ENCODE measurements around the gene MFAP4. TPM values are rescaled to one million over a fixed set of nuclear protein-coding genes. Genes with fewer than 3 reads are reported as not detected.

The MFAP4 gene
- total RNA-seq, 1 donor: 3.2 TPM

- DNase-seq (ENCODE audit: low read depth in 2 of 3, low spot score in 2 of 3): peak in 1 of 3 donors; percentile 51
These were observed 14.0 kb downstream of the MFAP4 start for GRCh38 chr17:19372866-19373504.

- no peak for DNase-seq (ENCODE audit: low read depth in 2 of 3, low spot score in 2 of 3)
These were observed 14.6 kb downstream of the MFAP4 start for GRCh38 chr17:19372439-19372838.

- DNase-seq (ENCODE audit: low read depth in 2 of 3, low spot score in 2 of 3): no peak
These were observed 15.0 kb downstream of the MFAP4 start for GRCh38 chr17:19372011-19372370.

- DNase-seq (ENCODE audit: low read depth in 2 of 3, low spot score in 2 of 3): peak in 2 of 3 donors; percentile 55 to 75
These were observed 15.6 kb downstream of the MFAP4 start for GRCh38 chr17:19371259-19372010.

- DNase-seq (ENCODE audit: low read depth in 2 of 3, low spot score in 2 of 3): peak in 1 of 3 donors; percentile 45
These were observed 16.5 kb downstream of the MFAP4 start for GRCh38 chr17:19370493-19370960.

- DNase-seq (ENCODE audit: low read depth in 2 of 3, low spot score in 2 of 3): peak in 2 of 3 donors; percentile 37 to 43
These were observed 17.0 kb downstream of the MFAP4 start for GRCh38 chr17:19369846-19370492.

- DNase-seq (ENCODE audit: low read depth in 2 of 3, low spot score in 2 of 3): no peak
These were observed 17.7 kb downstream of the MFAP4 start for GRCh38 chr17:19369107-19369778.

- no peak for DNase-seq (ENCODE audit: low read depth in 2 of 3, low spot score in 2 of 3)
These were observed 18.8 kb downstream of the MFAP4 start for GRCh38 chr17:19368229-19368628.

- DNase-seq (ENCODE audit: low read depth in 2 of 3, low spot score in 2 of 3): no peak
These were observed 20.4 kb downstream of the MFAP4 start for GRCh38 chr17:19366637-19366972.

- DNase-seq (ENCODE audit: low read depth in 2 of 3, low spot score in 2 of 3): no peak
These were observed 21.0 kb downstream of the MFAP4 start for GRCh38 chr17:19365833-19366636.

- DNase-seq (ENCODE audit: low read depth in 2 of 3, low spot score in 2 of 3): no peak
These were observed 21.5 kb downstream of the MFAP4 start for GRCh38 chr17:19365499-19365817.

GRCh38 chr17:19364699-19365498, 22.1 kb downstream of the MFAP4 start:
- no peak for DNase-seq (ENCODE audit: low read depth in 2 of 3, low spot score in 2 of 3)

GRCh38 chr17:19363460-19364035, 23.4 kb downstream of the MFAP4 start:
- no peak for DNase-seq (ENCODE audit: low read depth in 2 of 3, low spot score in 2 of 3)

GRCh38 chr17:19363114-19363438, 23.9 kb downstream of the MFAP4 start:
- DNase-seq (ENCODE audit: low read depth in 2 of 3, low spot score in 2 of 3): no peak

GRCh38 chr17:19362277-19363113, 24.5 kb downstream of the MFAP4 start, which contains the start of gene B9D1:
Gene B9D1, minus strand, starts transcription at chr17:19362723. Its CDS starts 154 bp downstream, at chr17:19362569.
- peak; percentile 88 to 98 (median 92) for DNase-seq (ENCODE audit: low read depth in 2 of 3, low spot score in 2 of 3)

- no peak for DNase-seq (ENCODE audit: low read depth in 2 of 3, low spot score in 2 of 3)
These were observed 25.1 kb downstream of the MFAP4 start for GRCh38 chr17:19361944-19362276.

- DNase-seq (ENCODE audit: low read depth in 2 of 3, low spot score in 2 of 3): no peak
These were observed 25.7 kb downstream of the MFAP4 start for GRCh38 chr17:19361326-19361725.

GRCh38 chr17:19360772-19361171, 26.2 kb downstream of the MFAP4 start:
- no peak for DNase-seq (ENCODE audit: low read depth in 2 of 3, low spot score in 2 of 3)

- DNase-seq (ENCODE audit: low read depth in 2 of 3, low spot score in 2 of 3): no peak
These were observed 27.1 kb downstream of the MFAP4 start for GRCh38 chr17:19359856-19360255.

Data from hematopoietic multipotent progenitor cell (in vitro differentiated cells).